ENCODE measurements around the gene VN1R5. TPM values are rescaled to one million over a fixed set of nuclear protein-coding genes. Genes with fewer than 3 reads are reported as not detected.
A peak's percentile ranks its signal among the peaks of the same experiment; 100 is the strongest.

Gene VN1R5
- total and polyA plus RNA-seq, 9 of the 15 experiments (the other 6 are each of a cell fraction or from before 2014, with no cell fraction given) = not detected

GRCh38 chr1:247243524-247244137 is 12.2 kb upstream of the VN1R5 start (continued):
- TF ChIP-seq HMGXB4 (CRISPR knock-in tag; IDR thresholded peaks at IDR 0.05) = no peak

- no peak for ATAC-seq
- Histone ChIP-seq H3K9me1 (ENCODE audit: control insufficient read depth, insufficient read depth, low read length) (no peaks in the 10 kb centered on the region), H3K4me3 (no peak overlapping the region), H3K4me2 (ENCODE audit: insufficient read depth, low read length) (no peak overlapping the region), H4K20me1 (replicated peaks; ENCODE audit: control insufficient read depth, insufficient read depth, low read length) (no peaks in the 10 kb centered on the region), H3K36me3 (ENCODE audit: control insufficient read depth, insufficient read depth, low read length) (no peaks in the 10 kb centered on the region), H3K9me3 (replicated peaks; ENCODE audit: control insufficient read depth, insufficient read depth, low read depth, low read length) (peaks cover 10% of the 10 kb centered on the region; the same call in 1 of the 2 replicates), H3K79me2 (ENCODE audit: control insufficient read depth, insufficient read depth, low read length) (no peaks in the 10 kb centered on the region), H3K27me3 (ENCODE audit: control insufficient read depth in 2 of 2, insufficient read depth in 2 of 2, low read length in 2 of 2) (no peaks in the 10 kb centered on the region), H2AFZ (ENCODE audit: low read depth, low read length) (no peak overlapping the region), H3K4me1 (replicated peaks in 1 of 2; ENCODE audit: control insufficient read depth in 2 of 2, insufficient read depth in 2 of 2, low read length in 2 of 2) (no peaks in the 10 kb centered on the region; a peak in 1 of 5 replicates), H3K9ac (ENCODE audit: insufficient read depth in 1 of 2, low read depth in 2 of 2, low read length in 2 of 2) (no peak overlapping the region), H3K27ac (ENCODE audit: extremely low read depth, low read depth, low read length) (no peak overlapping the region)
- DNase-seq (ENCODE audit: extremely low read depth in 1 of 4, low spot score in 3 of 4) = no peak
- no peak for FAIRE-seq
- intact Hi-C loops (cut with micrococcal nuclease) = no loop called here
- in situ Hi-C loops (cut with MboI) = no loop called here
- no TSS peak for BruUV-seq (replicated peaks)
- POLR2A ChIA-PET = no interaction called here
- CTCF ChIA-PET (ENCODE audit: low intra/inter-chr PET ratio) = no interaction called here
- 0 out of 4 replicates have a peak, but pooled peaks of 1 of the 2 experiments have one; percentile 30 for TF ChIP-seq MLLT1 (IDR thresholded peaks at IDR 0.05)
- TF ChIP-seq GATA2 (CRISPR knock-in tag; IDR thresholded peaks at IDR 0.05) = no peak
- no peak for TF ChIP-seq ZC3H8 (IDR thresholded peaks at IDR 0.05)
- peak; percentile 93; the same call in 1 of the 2 replicates for TF ChIP-seq TRIM28 (IDR thresholded peaks at IDR 0.05)
- no peak for TF ChIP-seq RBFOX2 (IDR thresholded peaks at IDR 0.05; ENCODE audit: low read depth, low read length)
- no peak for TF ChIP-seq ZNF133 (CRISPR knock-in tag; IDR thresholded peaks at IDR 0.05)
- TF ChIP-seq CHD4 (IDR thresholded peaks at IDR 0.05; ENCODE audit: insufficient read depth, insufficient replicate concordance, low read depth, low read length, poor library complexity, severe bottlenecking) = no peak
- TF ChIP-seq CBX3 (IDR thresholded peaks at IDR 0.05; ENCODE audit: borderline replicate concordance in 1 of 2, low read length in 2 of 2) = peak in 1 of 2 experiments; percentile 84; a peak in 2 of 3 replicates
- no peak for TF ChIP-seq PURB (CRISPR knock-in tag; IDR thresholded peaks at IDR 0.05; ENCODE audit: low read depth)
- TF ChIP-seq ZNF280A (IDR thresholded peaks at IDR 0.05; ENCODE audit: low read depth, partially characterized antibody) = peak; percentile 53
These were observed 9.4 kb upstream of the VN1R5 start for GRCh38 chr1:247246325-247247115.

All from K562 (cell line).